WTC11 (cell line): ENCODE data around the gene RAPGEF3. TPM values are rescaled to one million over a fixed set of nuclear protein-coding genes. Genes with fewer than 3 reads are reported as not detected.

Source experiments
- ATAC-seq: fragments of 200-7000 bp; cut with Tn5 transposase; 2 replicates; pipeline ENCODE4 v1.10.0; 2021; ENCODE audit warnings: mild to moderate bottlenecking, moderate library complexity
- CTCF ChIA-PET: fragments of 300-600 bp; sonication (Branson Sonifier 250); formaldehyde crosslinking; loops from one replicate; lab custom pipeline; 2021; ENCODE audit warnings: antibody characterized with exemption; lab: Charles Lee
- POLR2A ChIA-PET: fragments of 350-600 bp; sonication (Branson Sonifier 250); formaldehyde crosslinking; loops from one replicate; lab custom pipeline; 2021; ENCODE audit warnings: antibody characterized with exemption; lab: Charles Lee
- DNase-seq: peaks from one replicate; pipeline ENCODE4 v3.0.0; 2021; ENCODE audit warnings: low spot score
- H3K27ac Mint-ChIP-seq: 2 replicates; pipeline ENCODE4 v1.8.0; 2021; ENCODE audit warnings: mixed read lengths
- H3K27me3 Mint-ChIP-seq: 2 replicates; pipeline ENCODE4 v1.8.0; 2021; ENCODE audit warnings: low read depth, mild to moderate bottlenecking, moderate library complexity, mixed read lengths
- H3K36me3 Mint-ChIP-seq: 2 replicates; pipeline ENCODE4 v1.8.0; 2021; ENCODE audit warnings: mixed read lengths
- H3K4me1 Mint-ChIP-seq: 2 replicates; pipeline ENCODE4 v1.8.0; 2022; ENCODE audit warnings: mixed read lengths
- H3K4me3 Mint-ChIP-seq: 2 replicates; pipeline ENCODE4 v1.8.0; 2021; ENCODE audit warnings: mild to moderate bottlenecking, moderate library complexity, mixed read lengths
- H3K9me3 Mint-ChIP-seq: 2 replicates; pipeline ENCODE4 v1.8.0; 2021; ENCODE audit warnings: mixed read lengths
- ATF6 ChIP-seq: sonication (generic); formaldehyde crosslinking; IDR thresholded peaks from 2 replicates; pipeline ENCODE4 v1.8.1; 2023; ENCODE audit warnings: mild to moderate bottlenecking, missing genetic modification reagents
- CREB1 ChIP-seq: sonication (generic); formaldehyde crosslinking; IDR thresholded peaks from 2 replicates; pipeline ENCODE4 v1.8.0; 2023; ENCODE audit warnings: mild to moderate bottlenecking, missing genetic modification reagents
- CREM ChIP-seq: sonication (generic); formaldehyde crosslinking; IDR thresholded peaks from 2 replicates; pipeline ENCODE4 v1.8.1; 2022; ENCODE audit warnings: mild to moderate bottlenecking, missing genetic modification reagents, moderate library complexity
- E2F4 ChIP-seq: sonication (generic); formaldehyde crosslinking; IDR thresholded peaks from 2 replicates; pipeline ENCODE4 v1.8.1; 2022; ENCODE audit warnings: low read depth, mild to moderate bottlenecking, moderate library complexity, missing genetic modification reagents, borderline replicate concordance
- GTF2I ChIP-seq: fragments of 250-450 bp; sonication (Bioruptor Pico); conservative IDR thresholded peaks from 2 replicates; pipeline ENCODE4 v1.4.0; 2021; ENCODE audit warnings: mild to moderate bottlenecking
- HMGA2 ChIP-seq: fragments of 250-450 bp; sonication (Bioruptor Pico); IDR thresholded peaks from 2 replicates; pipeline ENCODE4 v1.4.0; 2021; ENCODE audit warnings: mild to moderate bottlenecking, moderate library complexity
- IRF2 ChIP-seq: sonication (generic); formaldehyde crosslinking; IDR thresholded peaks from 2 replicates; pipeline ENCODE4 v1.8.0; 2022; ENCODE audit warnings: low read depth, missing genetic modification reagents, borderline replicate concordance
- MYBL2 ChIP-seq: sonication (generic); formaldehyde crosslinking; IDR thresholded peaks from 2 replicates; pipeline ENCODE4 v1.8.1; 2023; ENCODE audit warnings: mild to moderate bottlenecking, moderate library complexity, missing genetic modification reagents
- SMAD3 ChIP-seq: sonication (generic); formaldehyde crosslinking; IDR thresholded peaks from 2 replicates; pipeline ENCODE4 v1.8.0; 2022; ENCODE audit warnings: missing genetic modification reagents, mild to moderate bottlenecking, borderline replicate concordance
- SOX15 ChIP-seq: fragments of 250-450 bp; sonication (Bioruptor Pico); IDR thresholded peaks from 2 replicates; pipeline ENCODE4 v1.9.0; 2021; ENCODE audit warnings: mild to moderate bottlenecking
- TCF7 ChIP-seq: sonication (generic); formaldehyde crosslinking; IDR thresholded peaks from 2 replicates; pipeline ENCODE4 v1.8.0; 2022; ENCODE audit warnings: mild to moderate bottlenecking, low read depth, missing genetic modification reagents, moderate library complexity
- TEAD1 ChIP-seq: sonication (generic); formaldehyde crosslinking; IDR thresholded peaks from 2 replicates; pipeline ENCODE4 v1.8.0; 2022; ENCODE audit warnings: mild to moderate bottlenecking, missing genetic modification reagents
- ZBTB21 ChIP-seq: sonication (generic); formaldehyde crosslinking; IDR thresholded peaks from 2 replicates; pipeline ENCODE4 v1.8.1; 2023; ENCODE audit warnings: mild to moderate bottlenecking, missing genetic modification reagents, borderline replicate concordance
- ZNF416 ChIP-seq: fragments of 250-450 bp; sonication (Bioruptor Pico); IDR thresholded peaks from 2 replicates; pipeline ENCODE4 v1.9.0; 2021; ENCODE audit warnings: mild to moderate bottlenecking, inconsistent platforms
- total RNA-seq: library from RNA; stranded (reverse); gene quantifications from 3 replicates; pipeline ENCODE4 v1.2.3, GENCODE V29; 2021
- TF ChIP-seq, protein P1 (sequence below): fragments of 250-450 bp; sonication (Bioruptor Pico); IDR thresholded peaks from 2 replicates; pipeline ENCODE4 v1.8.0; 2021; ENCODE audit warnings: mild to moderate bottlenecking
- TF ChIP-seq, protein P2 (sequence below): sonication (generic); formaldehyde crosslinking; conservative IDR thresholded peaks from 2 replicates; pipeline ENCODE4 v1.8.1; 2022; ENCODE audit warnings: mild to moderate bottlenecking, missing genetic modification reagents
- TF ChIP-seq, protein P3 (sequence below): sonication (generic); formaldehyde crosslinking; IDR thresholded peaks from 2 replicates; pipeline ENCODE4 v1.8.0; 2023; ENCODE audit warnings: missing genetic modification reagents

Gene RAPGEF3
- total RNA-seq, 1 experiment from 2014 or later = 13.3 TPM

GRCh38 chr12:47801904-47802246 lies 43.2 kb upstream of the RAPGEF3 start (continued):
- TF ChIP-seq ATF6 (CRISPR knock-in tag) (no peak), ZNF416 (CRISPR knock-in tag) (no peak), SMAD3 (CRISPR knock-in tag) (no peak), TEAD1 (CRISPR knock-in tag) (no peak)
- TF ChIP-seq, protein P1, sequence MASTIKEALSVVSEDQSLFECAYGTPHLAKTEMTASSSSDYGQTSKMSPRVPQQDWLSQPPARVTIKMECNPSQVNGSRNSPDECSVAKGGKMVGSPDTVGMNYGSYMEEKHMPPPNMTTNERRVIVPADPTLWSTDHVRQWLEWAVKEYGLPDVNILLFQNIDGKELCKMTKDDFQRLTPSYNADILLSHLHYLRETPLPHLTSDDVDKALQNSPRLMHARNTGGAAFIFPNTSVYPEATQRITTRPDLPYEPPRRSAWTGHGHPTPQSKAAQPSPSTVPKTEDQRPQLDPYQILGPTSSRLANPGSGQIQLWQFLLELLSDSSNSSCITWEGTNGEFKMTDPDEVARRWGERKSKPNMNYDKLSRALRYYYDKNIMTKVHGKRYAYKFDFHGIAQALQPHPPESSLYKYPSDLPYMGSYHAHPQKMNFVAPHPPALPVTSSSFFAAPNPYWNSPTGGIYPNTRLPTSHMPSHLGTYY = no peak
- TF ChIP-seq, all 79 proteins: peak for 0

DNA sequence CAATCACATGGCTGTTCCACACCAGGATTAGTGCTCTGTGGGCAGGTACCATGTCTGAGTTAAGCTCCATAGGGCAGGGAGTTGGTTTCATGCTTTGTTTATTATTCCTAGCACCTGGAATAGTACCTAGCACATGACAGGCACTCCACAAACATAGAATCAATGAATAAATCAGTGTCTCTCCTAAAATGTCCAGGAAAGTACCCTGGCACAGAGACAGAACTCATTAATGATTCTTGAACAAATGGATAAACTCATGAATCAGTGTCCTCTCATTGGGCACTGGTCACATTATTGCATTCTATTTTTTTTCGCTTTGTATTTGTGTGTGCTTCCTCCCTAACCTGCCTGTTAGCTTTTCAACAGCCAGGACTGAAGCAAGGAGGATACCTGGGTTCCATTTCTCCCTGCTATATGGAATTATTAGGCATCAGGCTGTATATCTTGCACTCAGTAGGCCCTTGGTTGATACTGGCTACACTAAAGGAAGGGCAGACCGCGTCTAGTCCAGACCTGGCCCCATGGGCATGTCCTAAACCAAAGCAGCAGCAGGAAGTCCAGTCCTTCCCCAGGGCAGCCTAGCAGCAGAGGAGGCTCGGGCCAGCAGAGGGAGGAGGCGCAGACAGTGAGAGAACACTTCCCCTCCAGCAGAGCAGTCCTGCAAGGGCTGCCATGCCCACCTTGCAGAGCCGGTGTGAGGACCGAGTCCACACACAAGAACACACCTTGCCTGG lies 42.7 kb upstream of the RAPGEF3 start:
- H3K4me3 Mint-ChIP-seq = no peak overlapping the region

DNA sequence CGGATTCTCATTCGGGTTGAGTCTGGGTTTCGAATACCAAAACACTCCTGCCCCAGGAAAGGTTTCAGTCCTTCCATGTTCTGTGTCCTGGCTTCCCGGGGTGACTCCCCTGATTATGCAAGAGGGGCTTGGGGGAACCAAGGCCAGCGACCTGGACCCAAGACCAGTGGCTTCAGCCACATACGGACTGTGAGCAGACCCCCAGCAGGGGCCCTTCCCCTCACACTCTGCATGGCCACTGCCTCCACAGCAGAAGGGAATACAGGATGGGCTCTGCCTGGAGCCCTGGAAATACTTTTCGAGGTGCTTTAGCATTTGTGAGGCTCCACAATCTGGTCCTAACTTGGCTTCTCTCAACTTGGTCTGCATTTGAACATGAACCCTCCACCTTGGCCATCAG lies 41.9 kb upstream of the RAPGEF3 start:
- Mint-ChIP-seq H3K9me3 (no peaks in the 10 kb centered on the region), H3K4me3 (no peak overlapping the region), H3K27me3 (no peaks in the 10 kb centered on the region), H3K4me1 (peaks cover 46% of the 10 kb centered on the region), H3K27ac (no peak overlapping the region), H3K36me3 (peaks cover 3% of the 10 kb centered on the region; the same call in 1 of the 2 replicates)
- DNase-seq (no peak), ATAC-seq (no peak)
- CTCF ChIA-PET = interaction anchor here (2.5 to 14.9 kb wide), 3 partner anchors 10 to 59 kb away, joined by 14 to 408 read pairs (median 81); no protein-coding TSS in a partner anchor
- POLR2A ChIA-PET = no interaction called here
- no peak for TF ChIP-seq CREB1 (CRISPR knock-in tag)
- no peak for TF ChIP-seq HMGA2 (CRISPR knock-in tag)
- TF ChIP-seq IRF2 = no peak
- no peak for TF ChIP-seq E2F4 (CRISPR knock-in tag)

More for the DNA sequence above, 42.7 kb upstream of the RAPGEF3 start:
- H3K27ac Mint-ChIP-seq = peak overlapping the region; percentile 49; the same call in 1 of the 2 replicates
- ChIA-PET CTCF (interaction anchor here (0.9 to 14.9 kb wide), 16 partner anchors 11 to 148 kb away, joined by 3 to 408 read pairs (median 10); partner anchors contain the start of genes SLC48A1 and VDR), POLR2A (no interaction called here)
- DNase-seq (no peak), ATAC-seq (no peak)
- H3K9me3 Mint-ChIP-seq = no peaks in the 10 kb centered on the region
- peaks cover 3% of the 10 kb centered on the region; the same call in 1 of the 2 replicates for H3K36me3 Mint-ChIP-seq
- TF ChIP-seq TCF7 (CRISPR knock-in tag) (no peak), GTF2I (no peak), SOX15 (CRISPR knock-in tag) (no peak), CREM (CRISPR knock-in tag) (no peak), ZBTB21 (CRISPR knock-in tag) (no peak), MYBL2 (CRISPR knock-in tag) (no peak)
- TF ChIP-seq, protein P2, sequence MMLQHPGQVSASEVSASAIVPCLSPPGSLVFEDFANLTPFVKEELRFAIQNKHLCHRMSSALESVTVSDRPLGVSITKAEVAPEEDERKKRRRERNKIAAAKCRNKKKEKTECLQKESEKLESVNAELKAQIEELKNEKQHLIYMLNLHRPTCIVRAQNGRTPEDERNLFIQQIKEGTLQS (CRISPR knock-in tag) = no peak
- TF ChIP-seq, protein P3, sequence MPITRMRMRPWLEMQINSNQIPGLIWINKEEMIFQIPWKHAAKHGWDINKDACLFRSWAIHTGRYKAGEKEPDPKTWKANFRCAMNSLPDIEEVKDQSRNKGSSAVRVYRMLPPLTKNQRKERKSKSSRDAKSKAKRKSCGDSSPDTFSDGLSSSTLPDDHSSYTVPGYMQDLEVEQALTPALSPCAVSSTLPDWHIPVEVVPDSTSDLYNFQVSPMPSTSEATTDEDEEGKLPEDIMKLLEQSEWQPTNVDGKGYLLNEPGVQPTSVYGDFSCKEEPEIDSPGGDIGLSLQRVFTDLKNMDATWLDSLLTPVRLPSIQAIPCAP (CRISPR knock-in tag) = no peak
- TF ChIP-seq, all 79 proteins: peak for 0
- no peaks in the 10 kb centered on the region for H3K27me3 Mint-ChIP-seq
- peaks cover 46% of the 10 kb centered on the region for H3K4me1 Mint-ChIP-seq
